Measurements from ENCODE around the gene DDX19B. TPM values are rescaled to one million over a fixed set of nuclear protein-coding genes. Genes with fewer than 3 reads are reported as not detected.

The DDX19B gene
- total RNA-seq, 1 experiment from 2014 or later: 38.4 TPM

GRCh38 chr16:70380919-70381603 is 82.1 kb downstream of the DDX19B start (continued):
- TF ChIP-seq ZNF512 (CRISPR knock-in tag; IDR thresholded peaks at IDR 0.05; ENCODE audit: borderline replicate concordance): no peak
- TF ChIP-seq ZBTB21 (CRISPR knock-in tag; IDR thresholded peaks at IDR 0.05; ENCODE audit: borderline replicate concordance): no peak
- no peak for TF ChIP-seq ATF2 (CRISPR knock-in tag; IDR thresholded peaks at IDR 0.05; ENCODE audit: borderline replicate concordance, low read depth)
- peak; percentile 93 for TF ChIP-seq NFYB (CRISPR knock-in tag; conservative IDR thresholded peaks at IDR 0.05; ENCODE audit: low read depth)
- no peak for TF ChIP-seq ZNF317 (CRISPR knock-in tag; IDR thresholded peaks at IDR 0.05; ENCODE audit: borderline replicate concordance, low read depth)
- no peak for TF ChIP-seq TP53 (CRISPR knock-in tag; IDR thresholded peaks at IDR 0.05)
- TF ChIP-seq AFF4 (CRISPR knock-in tag; IDR thresholded peaks at IDR 0.05; ENCODE audit: borderline replicate concordance): no peak
- TF ChIP-seq RORB (CRISPR knock-in tag; IDR thresholded peaks at IDR 0.05): no peak
- TF ChIP-seq OVOL2 (CRISPR knock-in tag; IDR thresholded peaks at IDR 0.05; ENCODE audit: borderline replicate concordance): no peak
- TF ChIP-seq SP1 (CRISPR knock-in tag; conservative IDR thresholded peaks at IDR 0.05): peak; percentile 73
- no peak for TF ChIP-seq ZNF396 (CRISPR knock-in tag; IDR thresholded peaks at IDR 0.05; ENCODE audit: borderline replicate concordance)
- TF ChIP-seq IRF1 (CRISPR knock-in tag; IDR thresholded peaks at IDR 0.05): no peak; the same call in 1 of the 2 replicates
- no peak for TF ChIP-seq ATF1 (CRISPR knock-in tag; IDR thresholded peaks at IDR 0.05)
- no peak for TF ChIP-seq RELA (CRISPR knock-in tag; IDR thresholded peaks at IDR 0.05; ENCODE audit: borderline replicate concordance)
- 0 out of 2 replicates have a peak, but pooled peaks have one; percentile 39 for TF ChIP-seq ZNF281 (CRISPR knock-in tag; IDR thresholded peaks at IDR 0.05)
- peak; percentile 79; the same call in 1 of the 2 replicates for TF ChIP-seq SMAD3 (CRISPR knock-in tag; IDR thresholded peaks at IDR 0.05; ENCODE audit: borderline replicate concordance)
- TF ChIP-seq ZNF671 (CRISPR knock-in tag; IDR thresholded peaks at IDR 0.05): no peak
- TF ChIP-seq ZNF416 (CRISPR knock-in tag; IDR thresholded peaks at IDR 0.05): no peak
- 0 out of 2 replicates have a peak, but pooled peaks have one; percentile 14 for TF ChIP-seq PRRX2 (CRISPR knock-in tag; IDR thresholded peaks at IDR 0.05)
- peak; percentile 55; the same call in 1 of the 2 replicates for TF ChIP-seq ZNF423 (CRISPR knock-in tag; IDR thresholded peaks at IDR 0.05)
- no peak for TF ChIP-seq E2F4 (CRISPR knock-in tag; IDR thresholded peaks at IDR 0.05; ENCODE audit: borderline replicate concordance, low read depth)
- no peak for TF ChIP-seq STAT6 (CRISPR knock-in tag; conservative IDR thresholded peaks at IDR 0.05; ENCODE audit: low read depth)
- peak; percentile 74; the same call in 1 of the 2 replicates for TF ChIP-seq FOXK1 (CRISPR knock-in tag; IDR thresholded peaks at IDR 0.05)

Data from WTC11 (cell line).